Fibroblast of skin of left biceps (primary cell): ENCODE measurements around the gene TP63.

ENCODE experiments used
- DNase-seq, 2 experiments: peaks; one replicate each; pipeline ENCODE4 v3.0.0-alpha.2; 2013; ENCODE audit warnings: low read depth in 2 of 2

Gene TP63

GRCh38 chr3:189683546-189684255 lies 52.5 kb downstream of the TP63 start:
- DNase-seq, result peak in 1 of 2 experiments; percentile 22

GRCh38 chr3:189684317-189684716 lies 53.1 kb downstream of the TP63 start:
- DNase-seq, result no peak

- DNase-seq, result no peak
Measured at GRCh38 chr3:189685291-189685690, 54.1 kb downstream of the TP63 start.

GRCh38 chr3:189685860-189686259 lies 54.7 kb downstream of the TP63 start:
- DNase-seq, result peak; percentile 76 to 78

- DNase-seq, result no peak
Measured at GRCh38 chr3:189687475-189687874, 56.3 kb downstream of the TP63 start.

GRCh38 chr3:189688262-189688661 lies 57.1 kb downstream of the TP63 start:
- DNase-seq, result no peak

- no peak for DNase-seq
Measured at GRCh38 chr3:189689625-189690024, 58.4 kb downstream of the TP63 start.

GRCh38 chr3:189690237-189690636 lies 59.0 kb downstream of the TP63 start:
- DNase-seq, result no peak

- DNase-seq, result no peak
Measured at GRCh38 chr3:189690672-189691071, 59.5 kb downstream of the TP63 start.

- DNase-seq, result no peak
Measured at GRCh38 chr3:189695400-189695799, 64.2 kb downstream of the TP63 start.

GRCh38 chr3:189698811-189699210 lies 67.6 kb downstream of the TP63 start:
- DNase-seq, result no peak

GRCh38 chr3:189699885-189700284 lies 68.7 kb downstream of the TP63 start:
- no peak for DNase-seq

- DNase-seq, result no peak
Measured at GRCh38 chr3:189702066-189702646, 71.0 kb downstream of the TP63 start.

GRCh38 chr3:189703865-189704264 lies 72.7 kb downstream of the TP63 start:
- DNase-seq, result no peak

GRCh38 chr3:189708375-189708774 lies 77.2 kb downstream of the TP63 start:
- no peak for DNase-seq

- peak; percentile 98 for DNase-seq
Measured at GRCh38 chr3:189710620-189711402, 79.6 kb downstream of the TP63 start.

GRCh38 chr3:189712906-189713483 lies 81.8 kb downstream of the TP63 start:
- no peak for DNase-seq

- peak; percentile 90 to 92 for DNase-seq
Measured at GRCh38 chr3:189714991-189715961, 84.1 kb downstream of the TP63 start.

- no peak for DNase-seq
Measured at GRCh38 chr3:189718215-189718614, 87.0 kb downstream of the TP63 start.

GRCh38 chr3:189720736-189721417 lies 89.7 kb downstream of the TP63 start:
- DNase-seq, result no peak
